Measurements from ENCODE around the gene BIRC7. TPM values are rescaled to one million over a fixed set of nuclear protein-coding genes. Genes with fewer than 3 reads are reported as not detected.

BIRC7 gene
- total and polyA plus RNA-seq, 2 of the 4 experiments (the other 2 are of a cell fraction), result not detected

- Histone ChIP-seq H3K4ac (ENCODE audit: low read depth, low read length) (no peak overlapping the region), H2BK120ac (ENCODE audit: low read depth, low read length) (no peak overlapping the region), H2AK9ac (replicated peaks; ENCODE audit: low read depth, low read length, poor library complexity) (no peak overlapping the region), H3K56ac (ENCODE audit: extremely low read depth, insufficient read depth, low read length) (no peak overlapping the region), H3K9me3 (ENCODE audit: control insufficient read depth, insufficient read depth, low read length) (no peaks in the 10 kb centered on the region), H2AFZ (replicated peaks; ENCODE audit: low read length, poor library complexity) (no peak overlapping the region), H3K18ac (ENCODE audit: low read depth, low read length) (no peak overlapping the region), H3K23ac (ENCODE audit: low read depth, low read length) (no peak overlapping the region), H2BK5ac (ENCODE audit: low read depth, low read length, poor library complexity, severe bottlenecking) (no peak overlapping the region), H3K4me3 (ENCODE audit: insufficient read depth, low read depth, low read length) (no peak overlapping the region), H3K27me3 (ENCODE audit: control insufficient read depth, insufficient read depth, low read length) (peaks cover 28% of the 10 kb centered on the region), H3K14ac (replicated peaks; ENCODE audit: low read depth, low read length) (no peak overlapping the region), H4K20me1 (ENCODE audit: insufficient read depth, low read length) (peaks cover 15% of the 10 kb centered on the region; the same call in 1 of the 2 replicates), H3K4me2 (ENCODE audit: low read depth, low read length) (no peak overlapping the region), H3K9ac (ENCODE audit: low read depth, low read length) (no peak overlapping the region), H4K8ac (ENCODE audit: low read depth in 2 of 2, low read length in 2 of 2) (no peak overlapping the region), H3K9me1 (ENCODE audit: insufficient read depth, low read length) (no peaks in the 10 kb centered on the region), H4K5ac (ENCODE audit: low read depth, low read length) (no peak overlapping the region), H2AK5ac (ENCODE audit: low read depth, low read length) (no peak overlapping the region; the same call in 1 of the 2 replicates), H3K27ac (ENCODE audit: insufficient read depth, low read length) (no peak overlapping the region), H3K36me3 (ENCODE audit: control insufficient read depth, insufficient read depth, low read length) (no peaks in the 10 kb centered on the region), H3K79me1 (ENCODE audit: low read depth in 1 of 2, low read length in 2 of 2) (no peaks in the 10 kb centered on the region), H2BK15ac (ENCODE audit: low read depth, low read length) (no peak overlapping the region), H2BK20ac (ENCODE audit: low read depth, low read length) (no peak overlapping the region), H3K4me1 (ENCODE audit: control insufficient read depth, insufficient read depth, low read length) (peaks cover 10% of the 10 kb centered on the region), H4K91ac (ENCODE audit: insufficient read depth, low read depth, low read length) (no peak overlapping the region)
- CTCF ChIA-PET, result interaction anchor here (1.5 to 2.1 kb wide), 2 partner anchors 8 to 13 kb away, joined by 3 to 10 read pairs; no protein-coding TSS in a partner anchor
- DNase-seq (no peak), ATAC-seq (ENCODE audit: low read depth) (no peak)
- dilution Hi-C loops (cut with HindIII; ENCODE audit: low sequenced_read_pairs, unreplicated experiment), result no loop called here
- no peak for TF ChIP-seq SMC3 (IDR thresholded peaks at IDR 0.05; ENCODE audit: low read depth, low read length)
- TF ChIP-seq RCOR1 (IDR thresholded peaks at IDR 0.05; ENCODE audit: insufficient replicate concordance, low read length), result no peak
- TF ChIP-seq MAFK (IDR thresholded peaks at IDR 0.05; ENCODE audit: low read depth, low read length), result no peak
- TF ChIP-seq CEBPB (IDR thresholded peaks at IDR 0.05; ENCODE audit: low read depth, low read length), result no peak
- WGBS, 2 experiments (ENCODE audit: extremely low coverage in 2 of 2, insufficient read length in 1 of 2), result 63% methylated on average over 3 of the region's 7 CpGs; no CpG with 5 or more reads in 1 of the 2 experiments
- in situ Hi-C loops (cut with MboI; ENCODE audit: low sequenced_read_pairs), result no loop called here
- intact Hi-C loops (cut with micrococcal nuclease), result loop anchor here (5.0 kb wide), 1 partner anchor 160 kb away; no protein-coding TSS in a partner anchor
- no TSS peak for BruUV-seq (replicated peaks)
- POLR2A ChIA-PET (ENCODE audit: unreplicated experiment), result no interaction called here
Measured at GRCh38 chr20:63222541-63222940, 13.2 kb upstream of the BIRC7 start.

Measured in IMR-90 (cell line).